ENCODE data around the gene OR2T33. TPM values are rescaled to one million over a fixed set of nuclear protein-coding genes. Genes with fewer than 3 reads are reported as not detected.

Gene OR2T33
- not detected in 2 replicates for total RNA-seq

GRCh38 chr1:248277876-248278275 is at the start of gene OR2T33:
OR2T33 (minus strand) TSS chr1:248277976; CDS start chr1:248273814, 4,162 bp downstream.

GRCh38 chr1:248324468-248324867 is 46.7 kb upstream of the OR2T33 start, which contains the start of gene OR2M7:
OR2M7 (minus strand) TSS chr1:248324568; CDS start chr1:248324568, 0 bp downstream.

GRCh38 chr1:248303324-248303723 is 25.5 kb upstream of the OR2T33 start, which contains the start of gene OR2T12:
OR2T12 (minus strand) TSS chr1:248303424; CDS start chr1:248295578, 7,846 bp downstream.

GRCh38 chr1:248231117-248231516 is 46.7 kb downstream of the OR2T33 start, which contains the start of gene OR2M4:
OR2M4 (plus strand) TSS chr1:248231417; CDS start chr1:248238929, 7,512 bp downstream.

Other genes with a start within 250 kb of the OR2T33 start
- under 0.01 TPM in 1 of 2 replicates, not detected in the other for gene OR2L2, start 247.9 kb downstream of the OR2T33 start, total RNA-seq
- not detected in 2 replicates for gene OR2L3, start 231.1 kb downstream of the OR2T33 start, total RNA-seq
- not detected in 2 replicates for gene OR2L13, start 182.8 kb downstream of the OR2T33 start, total RNA-seq
- gene OR2M5, start 132.8 kb downstream of the OR2T33 start, total RNA-seq: not detected in 2 replicates
- not detected in 2 replicates for gene OR2M2, start 103.2 kb downstream of the OR2T33 start, total RNA-seq
- gene OR2M3, start 80.7 kb downstream of the OR2T33 start, total RNA-seq: not detected in 2 replicates
- gene OR2M4, start 46.6 kb downstream of the OR2T33 start, total RNA-seq: not detected in 2 replicates
- gene OR2T12, start 25.4 kb upstream of the OR2T33 start, total RNA-seq: not detected in 2 replicates
- gene OR2M7, start 46.6 kb upstream of the OR2T33 start, total RNA-seq: not detected in 2 replicates
- gene OR14C36, start 70.8 kb upstream of the OR2T33 start, total RNA-seq: not detected in 2 replicates
- not detected in 2 replicates for gene OR2T4, start 83.7 kb upstream of the OR2T33 start, total RNA-seq
- gene OR2T6, start 97.8 kb upstream of the OR2T33 start, total RNA-seq: not detected in 2 replicates
- not detected in 2 replicates for gene OR2T1, start 125.1 kb upstream of the OR2T33 start, total RNA-seq
- not detected in 2 replicates for gene OR2T2, start 167.7 kb upstream of the OR2T33 start, total RNA-seq
- not detected in 2 replicates for gene OR2T3, start 195.4 kb upstream of the OR2T33 start, total RNA-seq
- not detected in 2 replicates for gene OR2T5, start 210.6 kb upstream of the OR2T33 start, total RNA-seq
- not detected in 2 replicates for gene OR2G6, start 230.1 kb upstream of the OR2T33 start, total RNA-seq

All from smooth muscle cell of trachea (primary cell).